Tibial artery (tissue), 4 donors: ENCODE data around the gene SSRP1.
A peak's percentile ranks its signal among the peaks of the same experiment; 100 is the strongest.

ENCODE experiments used
- DNase-seq, 2 donors: peaks; one replicate each; pipeline ENCODE4 v3.0.0-alpha.2; 2019
- H3K27ac ChIP-seq, 2 donors: fragments of 200-600 bp; sonication (generic) in 1 of 2; 1 replicate in 1 of 2; 2 replicates in 1 of 2; pipeline ENCODE4 v1.5.1; 2018 to 2019; ENCODE audit warnings: mild to moderate bottlenecking in 1 of 2
- H3K27me3 ChIP-seq, 2 donors: fragments of 200-600 bp; sonication (generic) in 1 of 2; one replicate each; pipeline versions ENCODE4 v1.5.1 to v1.6.0; 2016 to 2019
- H3K36me3 ChIP-seq, 3 donors: fragments of 200-600 bp; sonication (generic) in 2 of 3; one replicate each; pipeline ENCODE4 v1.5.1; 2016 to 2019; ENCODE audit warnings: mild to moderate bottlenecking in 2 of 3
- H3K4me1 ChIP-seq, 4 donors: fragments of 200-600 bp; sonication (generic) in 2 of 4; 1 replicate in 3 of 4; 2 replicates in 1 of 4; pipeline ENCODE4 v1.5.1; 2016 to 2019
- H3K4me3 ChIP-seq, 2 donors: fragments of 200-600 bp; sonication (generic) in 1 of 2; 1 replicate in 1 of 2; 2 replicates in 1 of 2; pipeline ENCODE4 v1.5.1; 2018 to 2019; ENCODE audit warnings: mild to moderate bottlenecking in 2 of 2
- H3K9me3 ChIP-seq, 3 donors: fragments of 200-600 bp; sonication (generic) in 1 of 3; one replicate each; pipeline ENCODE4 v1.5.1; 2016 to 2019
- CTCF ChIP-seq, 2 experiments: fragments of 200-600 bp in 1 of 2; fragments of 450-650 bp in 1 of 2; IDR thresholded peaks; one replicate each; pipeline ENCODE4 v1.5.1; 2017 to 2019; ENCODE audit warnings: antibody characterized with exemption in 2 of 2, mild to moderate bottlenecking in 1 of 2, moderate library complexity in 1 of 2
- intact Hi-C: fragments of 100-400 bp; cut with DNase I; formaldehyde crosslinking; loops from one replicate; pipeline ENCODE4 v1.15.0; 2023; ENCODE audit warnings: low total_unique reads

The SSRP1 gene

GRCh38 chr11:57358543-57358961 lies 22.9 kb upstream of the SSRP1 start:
- intact Hi-C loops = loop anchor here (10.0 kb wide), 1 partner anchor 514 kb away; no protein-coding TSS in a partner anchor
- no peak overlapping the region for H3K27ac ChIP-seq
- H3K4me3 ChIP-seq = no peak overlapping the region
- DNase-seq = no peak
- no peaks in the 10 kb centered on the region for H3K27me3 ChIP-seq
- TF ChIP-seq CTCF (IDR thresholded peaks at IDR 0.05) = no peak
- H3K4me1 ChIP-seq = peaks cover 0 to 7% (median 0%) of the 10 kb centered on the region in 4 donors
- no peaks in the 10 kb centered on the region for H3K9me3 ChIP-seq
- no peaks in the 10 kb centered on the region for H3K36me3 ChIP-seq

GRCh38 chr11:57357856-57358255 lies 22.2 kb upstream of the SSRP1 start:
- Histone ChIP-seq H3K36me3 (no peaks in the 10 kb centered on the region), H3K4me1 (peaks cover 0 to 7% (median 0%) of the 10 kb centered on the region in 4 donors), H3K4me3 (no peak overlapping the region), H3K9me3 (no peaks in the 10 kb centered on the region), H3K27ac (peak overlapping the region in 1 of 2 donors; percentile 19), H3K27me3 (no peaks in the 10 kb centered on the region)
- no peak for TF ChIP-seq CTCF (IDR thresholded peaks at IDR 0.05)
- intact Hi-C loops = loop anchor here (10.0 kb wide), 1 partner anchor 513 kb away; no protein-coding TSS in a partner anchor
- no peak for DNase-seq

DNA sequence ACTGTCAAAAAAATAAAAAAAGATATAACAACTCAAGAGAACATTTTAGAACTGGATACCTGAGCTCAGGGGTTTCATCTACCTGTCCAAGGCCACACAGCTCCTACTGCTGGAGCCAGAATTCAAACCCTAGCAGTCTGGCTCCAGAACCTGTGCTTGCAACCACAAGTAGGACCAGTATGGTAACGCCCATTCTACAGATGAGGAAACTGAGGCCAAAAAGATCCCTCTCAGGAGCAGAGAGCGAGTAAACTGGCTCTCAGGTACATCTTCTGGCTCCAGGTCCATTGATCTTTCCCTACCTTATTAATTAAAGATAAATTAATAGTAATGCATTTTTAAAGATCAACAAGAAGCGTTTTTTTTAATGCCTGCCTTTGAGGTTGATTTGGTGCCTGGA lies 21.6 kb upstream of the SSRP1 start:
- H3K36me3 ChIP-seq = no peaks in the 10 kb centered on the region
- H3K9me3 ChIP-seq = no peaks in the 10 kb centered on the region
- intact Hi-C loops = loop anchor here (10.0 kb wide), 1 partner anchor 513 kb away; no protein-coding TSS in a partner anchor
- no peak for TF ChIP-seq CTCF (IDR thresholded peaks at IDR 0.05)
- no peaks in the 10 kb centered on the region for H3K27me3 ChIP-seq
- no peak overlapping the region for H3K4me3 ChIP-seq
- H3K27ac ChIP-seq = no peak overlapping the region
- DNase-seq = no peak
- H3K4me1 ChIP-seq = peaks cover 0 to 7% (median 0%) of the 10 kb centered on the region in 4 donors

GRCh38 chr11:57356268-57356667 lies 20.6 kb upstream of the SSRP1 start:
- Histone ChIP-seq H3K27me3 (no peaks in the 10 kb centered on the region), H3K36me3 (no peaks in the 10 kb centered on the region), H3K9me3 (no peaks in the 10 kb centered on the region), H3K4me1 (peaks cover 0 to 7% (median 0%) of the 10 kb centered on the region in 4 donors), H3K4me3 (no peak overlapping the region), H3K27ac (no peak overlapping the region)
- intact Hi-C loops = loop anchor here (10.0 kb wide), 1 partner anchor 511 kb away; no protein-coding TSS in a partner anchor
- no peak for DNase-seq
- TF ChIP-seq CTCF (IDR thresholded peaks at IDR 0.05) = no peak

DNA sequence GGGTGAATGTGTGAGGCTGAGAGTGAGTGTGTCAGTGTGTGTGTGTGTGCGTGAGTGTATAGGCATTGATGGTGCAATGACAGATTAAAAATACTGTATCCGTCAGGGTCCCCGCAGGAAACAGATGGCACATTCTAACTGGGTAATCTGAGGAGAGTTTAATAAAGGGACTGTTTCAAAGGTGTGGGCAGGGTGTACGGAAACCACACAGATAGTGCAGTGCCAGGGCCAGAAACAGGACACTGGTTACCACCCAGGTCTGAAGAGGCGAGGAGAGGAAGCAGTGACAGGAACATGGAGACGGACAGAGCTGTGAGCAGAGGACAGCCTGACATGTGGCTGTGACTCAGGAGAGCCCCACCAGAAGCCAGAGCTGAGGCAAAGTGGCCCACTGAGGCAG lies 19.0 kb upstream of the SSRP1 start:
- Histone ChIP-seq H3K9me3 (no peaks in the 10 kb centered on the region), H3K4me3 (no peak overlapping the region), H3K36me3 (no peaks in the 10 kb centered on the region), H3K4me1 (peaks cover 0 to 11% (median 2%) of the 10 kb centered on the region in 4 donors), H3K27ac (no peak overlapping the region), H3K27me3 (no peaks in the 10 kb centered on the region)
- intact Hi-C loops = loop anchor here (5.0 to 10.0 kb wide), 2 partner anchors 173 to 510 kb away; no protein-coding TSS in a partner anchor
- TF ChIP-seq CTCF (IDR thresholded peaks at IDR 0.05) = no peak
- DNase-seq = no peak
